ENCODE measurements around the gene CD101.

DNA sequence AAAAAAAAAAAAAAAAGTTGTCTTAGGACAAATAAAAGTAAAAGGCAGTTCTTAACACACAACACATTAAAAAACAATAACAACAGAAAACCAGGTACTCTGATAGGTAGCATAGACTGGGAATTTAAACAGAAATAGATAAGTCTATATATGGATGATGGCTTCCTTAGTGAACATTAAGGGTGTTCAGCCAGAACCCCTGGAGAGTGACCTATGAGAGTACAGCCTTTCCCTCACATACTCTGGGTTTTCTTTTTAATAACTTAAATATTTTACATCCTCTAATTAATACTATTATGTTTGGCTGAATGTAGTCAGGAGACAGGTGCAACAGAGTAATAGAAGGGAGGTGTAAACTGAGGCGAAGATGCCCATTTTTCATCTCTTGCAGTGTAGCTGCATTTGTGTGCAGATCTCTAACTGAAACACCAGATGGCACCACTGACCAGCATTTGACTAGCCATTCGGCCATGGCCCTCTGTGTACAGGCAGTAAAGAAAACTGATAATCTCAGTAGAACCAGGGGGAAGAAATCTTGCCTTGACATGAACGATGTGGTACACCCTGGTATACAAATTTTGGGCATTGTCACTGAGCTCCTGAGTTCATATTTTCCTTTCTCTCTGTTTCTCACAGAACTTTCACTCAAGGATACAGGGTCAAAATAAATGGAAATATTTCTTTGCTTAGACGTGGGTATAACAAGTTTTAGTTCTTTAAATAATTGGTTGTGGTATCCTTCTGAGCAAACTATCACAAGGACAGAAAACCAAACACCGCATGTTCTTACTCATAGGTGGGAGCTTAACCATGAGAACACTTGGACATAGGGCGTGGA, 66.2 kb downstream of the CD101 start:
- TF ChIP-seq, protein P1, sequence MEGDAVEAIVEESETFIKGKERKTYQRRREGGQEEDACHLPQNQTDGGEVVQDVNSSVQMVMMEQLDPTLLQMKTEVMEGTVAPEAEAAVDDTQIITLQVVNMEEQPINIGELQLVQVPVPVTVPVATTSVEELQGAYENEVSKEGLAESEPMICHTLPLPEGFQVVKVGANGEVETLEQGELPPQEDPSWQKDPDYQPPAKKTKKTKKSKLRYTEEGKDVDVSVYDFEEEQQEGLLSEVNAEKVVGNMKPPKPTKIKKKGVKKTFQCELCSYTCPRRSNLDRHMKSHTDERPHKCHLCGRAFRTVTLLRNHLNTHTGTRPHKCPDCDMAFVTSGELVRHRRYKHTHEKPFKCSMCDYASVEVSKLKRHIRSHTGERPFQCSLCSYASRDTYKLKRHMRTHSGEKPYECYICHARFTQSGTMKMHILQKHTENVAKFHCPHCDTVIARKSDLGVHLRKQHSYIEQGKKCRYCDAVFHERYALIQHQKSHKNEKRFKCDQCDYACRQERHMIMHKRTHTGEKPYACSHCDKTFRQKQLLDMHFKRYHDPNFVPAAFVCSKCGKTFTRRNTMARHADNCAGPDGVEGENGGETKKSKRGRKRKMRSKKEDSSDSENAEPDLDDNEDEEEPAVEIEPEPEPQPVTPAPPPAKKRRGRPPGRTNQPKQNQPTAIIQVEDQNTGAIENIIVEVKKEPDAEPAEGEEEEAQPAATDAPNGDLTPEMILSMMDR (conservative IDR thresholded peaks at IDR 0.05; ENCODE audit: low read length) = peak; percentile 77
- no peak for TF ChIP-seq EZH2phosphoT487 (IDR thresholded peaks at IDR 0.05; ENCODE audit: borderline replicate concordance, low read depth, low read length)
